ENCODE measurements around the gene AHRR.

Gene AHRR

GRCh38 chr5:314676-315487 lies 6.6 kb upstream of the AHRR start:
- TF ChIP-seq RAD21 (IDR thresholded peaks at IDR 0.05; ENCODE audit: low read depth) (no peak), FOXM1 (IDR thresholded peaks at IDR 0.05; ENCODE audit: borderline replicate concordance, low read depth) (no peak), YY1 (IDR thresholded peaks at IDR 0.05; ENCODE audit: low read depth) (no peak), EP300 (IDR thresholded peaks at IDR 0.05; ENCODE audit: borderline replicate concordance) (no peak), TAF1 (IDR thresholded peaks at IDR 0.05; ENCODE audit: low read depth) (no peak), USF1 (IDR thresholded peaks at IDR 0.05) (no peak), REST (IDR thresholded peaks at IDR 0.05; ENCODE audit: low read depth) (no peak), CREB1 (IDR thresholded peaks at IDR 0.05; ENCODE audit: low read depth) (no peak), EGR1 (IDR thresholded peaks at IDR 0.05) (no peak), TEAD4 (IDR thresholded peaks at IDR 0.05) (no peak), MAX (IDR thresholded peaks at IDR 0.05) (no peak), NFIC (IDR thresholded peaks at IDR 0.05) (no peak)

- TF ChIP-seq TAF1 (IDR thresholded peaks at IDR 0.05; ENCODE audit: low read depth) (no peak), CREB1 (IDR thresholded peaks at IDR 0.05; ENCODE audit: low read depth) (no peak), TCF12 (IDR thresholded peaks at IDR 0.05; ENCODE audit: low read depth) (no peak), TEAD4 (IDR thresholded peaks at IDR 0.05) (no peak), CEBPB (IDR thresholded peaks at IDR 0.05) (no peak), NFIC (IDR thresholded peaks at IDR 0.05) (no peak), MAX (IDR thresholded peaks at IDR 0.05) (no peak), FOXM1 (IDR thresholded peaks at IDR 0.05; ENCODE audit: borderline replicate concordance, low read depth) (no peak), EP300 (IDR thresholded peaks at IDR 0.05; ENCODE audit: borderline replicate concordance) (no peak), YY1 (IDR thresholded peaks at IDR 0.05; ENCODE audit: low read depth) (no peak), REST (IDR thresholded peaks at IDR 0.05; ENCODE audit: low read depth) (no peak)
These were observed 5.9 kb upstream of the AHRR start for GRCh38 chr5:315488-316209.

GRCh38 chr5:316210-317085 lies 5.1 kb upstream of the AHRR start:
- no peak for TF ChIP-seq CEBPB (IDR thresholded peaks at IDR 0.05)
- no peak for TF ChIP-seq ZBTB7A (IDR thresholded peaks at IDR 0.05; ENCODE audit: low read depth)
- TF ChIP-seq MAX (IDR thresholded peaks at IDR 0.05), result no peak
- TF ChIP-seq TAF1 (IDR thresholded peaks at IDR 0.05; ENCODE audit: low read depth), result no peak
- no peak for TF ChIP-seq USF1 (IDR thresholded peaks at IDR 0.05)
- TF ChIP-seq EGR1 (IDR thresholded peaks at IDR 0.05), result no peak
- no peak for TF ChIP-seq TCF12 (IDR thresholded peaks at IDR 0.05; ENCODE audit: low read depth)
- TF ChIP-seq NFIC (IDR thresholded peaks at IDR 0.05), result no peak
- TF ChIP-seq REST (IDR thresholded peaks at IDR 0.05; ENCODE audit: low read depth), result no peak
- no peak for TF ChIP-seq CREB1 (IDR thresholded peaks at IDR 0.05; ENCODE audit: low read depth)
- TF ChIP-seq TEAD4 (IDR thresholded peaks at IDR 0.05), result no peak
- TF ChIP-seq FOXM1 (IDR thresholded peaks at IDR 0.05; ENCODE audit: borderline replicate concordance, low read depth), result no peak
- no peak for TF ChIP-seq RAD21 (IDR thresholded peaks at IDR 0.05; ENCODE audit: low read depth)
- no peak for TF ChIP-seq EP300 (IDR thresholded peaks at IDR 0.05; ENCODE audit: borderline replicate concordance)
- TF ChIP-seq YY1 (IDR thresholded peaks at IDR 0.05; ENCODE audit: low read depth), result no peak
